ENCODE results near the gene NKTR.
A peak's percentile ranks its signal among the peaks of the same experiment; 100 is the strongest.
"Not testable (repeated sequence)": the region's sequence is repeated elsewhere in the genome, so short reads cannot be mapped to it uniquely, and the experiment has no call there.

NKTR gene

DNA sequence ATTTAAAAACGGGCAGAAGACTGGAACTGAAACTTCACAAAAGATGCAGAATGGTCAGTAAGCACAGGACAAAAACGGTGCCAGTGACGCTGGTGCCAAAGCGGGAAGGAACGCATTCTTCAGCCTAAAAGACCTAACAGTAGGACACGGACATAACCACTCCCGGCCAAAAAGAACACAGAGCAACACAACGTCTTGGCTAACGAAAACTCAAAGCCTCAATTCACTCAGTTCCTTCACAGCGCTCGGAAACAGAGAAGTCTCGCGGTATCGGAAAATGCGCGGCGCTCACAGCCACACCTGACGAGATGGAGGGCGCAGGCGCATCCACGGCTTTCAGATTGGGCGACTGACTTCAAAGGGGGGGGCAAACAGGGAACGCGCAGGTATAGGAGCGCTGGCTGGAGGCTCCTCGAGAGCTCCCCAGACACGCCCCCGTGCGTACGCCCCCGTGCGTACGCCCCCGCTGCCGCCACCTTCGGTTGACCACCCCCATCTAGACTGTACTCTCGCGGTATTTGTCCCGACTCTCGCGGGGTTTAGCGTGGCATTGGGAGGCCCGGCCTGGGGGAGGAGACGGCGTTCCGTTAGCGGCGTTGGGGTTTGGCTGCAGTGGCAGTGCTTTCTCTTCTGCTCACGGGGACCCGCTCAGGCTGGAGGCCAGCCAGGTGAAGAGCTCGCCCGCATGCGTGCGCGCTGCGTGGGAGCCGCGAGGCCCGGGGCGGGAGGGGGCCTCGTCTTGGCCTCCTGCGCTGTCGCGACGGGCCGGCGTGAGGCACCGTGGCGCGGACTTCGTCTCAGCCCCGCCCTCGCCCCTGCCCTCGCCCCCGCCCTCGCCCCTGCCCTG is at the start of gene NKTR:
Gene NKTR (plus strand): TSS at position 576 of the 847 bp plus-strand sequence. CDS start 321 bp downstream, outside the sequence.
- peak within 1 kb of the TSS; percentile 96 for H3K27ac Mint-ChIP-seq
- no peaks in the 10 kb centered on the region for H3K27me3 Mint-ChIP-seq
- H3K36me3 Mint-ChIP-seq, result peaks cover 14% of the 10 kb centered on the region
- no peaks in the 10 kb centered on the region for H3K9me3 Mint-ChIP-seq
- H3K4me3 Mint-ChIP-seq, result peak within 1 kb of the TSS; percentile 89
- H3K4me1 Mint-ChIP-seq, result peaks cover 43% of the 10 kb centered on the region

DNA sequence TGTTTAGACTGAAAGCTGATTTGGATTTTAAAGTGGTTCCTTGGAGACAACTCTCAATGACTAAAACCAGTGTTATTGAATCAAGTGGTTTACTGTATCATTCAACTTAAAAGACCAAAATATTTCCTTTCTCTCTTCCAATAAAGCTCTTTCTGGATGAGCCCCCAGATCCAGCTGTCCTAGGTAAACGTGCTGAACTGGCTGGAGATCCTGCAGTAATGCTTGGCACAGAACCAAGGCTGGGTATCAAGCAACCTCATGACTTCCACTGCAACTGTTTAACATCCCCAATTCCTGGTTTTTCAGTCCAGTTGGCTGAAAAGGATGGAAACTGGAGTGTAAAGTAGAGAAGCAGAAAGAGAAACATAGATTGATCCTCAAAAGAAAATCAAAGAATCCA is 47.7 kb upstream of the NKTR start:
- Mint-ChIP-seq H3K4me3 (no peak overlapping the region), H3K27me3 (no peaks in the 10 kb centered on the region), H3K36me3 (peaks cover 14% of the 10 kb centered on the region), H3K9me3 (no peaks in the 10 kb centered on the region), H3K27ac (no peak overlapping the region), H3K4me1 (peaks cover 31% of the 10 kb centered on the region)

DNA sequence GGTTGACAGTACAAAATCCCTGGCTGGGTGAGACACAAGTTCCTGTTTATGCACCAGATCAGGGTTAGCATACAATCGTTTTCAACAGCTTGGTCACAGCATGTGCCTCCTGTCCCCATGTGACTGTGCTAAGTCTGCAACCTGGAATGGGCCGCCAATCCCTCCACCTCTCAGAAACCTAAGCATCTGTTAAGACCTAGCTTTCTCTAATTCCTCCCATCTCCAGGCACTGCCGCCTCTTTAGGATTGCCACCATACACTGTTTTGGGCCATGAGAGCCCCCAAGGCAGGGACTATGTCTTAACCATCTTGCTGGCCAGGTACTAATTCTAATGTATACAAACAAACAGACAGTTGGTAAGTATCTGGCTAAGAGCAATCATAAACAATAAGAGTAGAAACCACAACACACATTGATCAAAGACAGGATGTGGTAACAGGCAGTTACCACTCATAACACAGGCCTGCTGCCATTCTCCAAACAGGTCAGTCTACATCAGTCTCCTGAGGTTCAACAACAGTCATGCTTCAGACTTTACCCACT is 44.3 kb upstream of the NKTR start:
- H3K36me3 Mint-ChIP-seq, result peaks cover 15% of the 10 kb centered on the region
- H3K27me3 Mint-ChIP-seq, result no peaks in the 10 kb centered on the region
- peak overlapping the region; percentile 97 for H3K27ac Mint-ChIP-seq
- peak overlapping the region; percentile 46 for H3K4me3 Mint-ChIP-seq
- peaks cover 33% of the 10 kb centered on the region for H3K4me1 Mint-ChIP-seq
- H3K9me3 Mint-ChIP-seq, result no peaks in the 10 kb centered on the region

DNA sequence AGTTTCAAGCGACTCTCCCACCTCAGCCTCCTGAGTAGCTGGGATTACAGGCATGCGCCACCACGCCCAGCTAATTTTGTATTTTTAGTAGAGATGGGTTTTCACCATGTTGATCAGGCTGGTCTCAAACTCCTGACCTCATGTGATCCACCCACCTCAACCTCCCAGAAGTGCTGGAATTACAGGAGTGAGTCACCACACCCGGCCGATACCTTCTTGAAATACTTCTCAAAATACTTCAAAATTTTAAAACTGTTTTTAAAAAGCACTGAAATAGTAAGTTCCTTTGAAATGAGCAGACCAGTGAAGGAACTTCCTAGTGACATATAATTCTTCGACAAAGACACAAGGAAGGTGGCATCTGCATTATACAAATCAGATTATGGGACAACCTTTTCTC is 43.7 kb upstream of the NKTR start:
- Mint-ChIP-seq H3K36me3 (peaks cover 15% of the 10 kb centered on the region), H3K27ac (peak overlapping the region; percentile 97), H3K4me1 (peaks cover 33% of the 10 kb centered on the region)
- H3K27me3 Mint-ChIP-seq, H3K4me3 Mint-ChIP-seq, H3K9me3 Mint-ChIP-seq: not testable (repeated sequence)

DNA sequence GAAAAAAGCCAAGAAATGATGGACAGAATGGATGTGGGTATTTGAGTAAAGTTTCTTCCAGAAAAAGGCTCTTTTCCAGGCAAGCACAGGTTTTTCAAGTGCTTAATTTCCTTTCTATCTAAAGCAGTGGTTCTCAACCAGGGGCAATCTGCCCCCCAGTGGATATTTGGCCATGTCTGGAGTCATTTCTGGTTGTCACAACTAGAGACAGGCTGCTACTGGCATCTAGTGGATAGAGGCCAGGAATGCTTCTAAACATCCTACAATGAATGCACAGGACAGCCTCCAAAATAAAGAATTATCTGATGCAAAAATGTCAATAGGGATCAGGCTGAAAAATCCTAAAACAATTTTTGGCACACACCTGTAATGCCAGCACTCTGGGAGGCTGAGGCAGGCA is 42.6 kb upstream of the NKTR start:
- H3K27me3 Mint-ChIP-seq, result no peaks in the 10 kb centered on the region
- no peak overlapping the region for H3K4me3 Mint-ChIP-seq
- H3K9me3 Mint-ChIP-seq, result no peaks in the 10 kb centered on the region
- H3K27ac Mint-ChIP-seq, result no peak overlapping the region
- peaks cover 37% of the 10 kb centered on the region for H3K4me1 Mint-ChIP-seq
- peaks cover 12% of the 10 kb centered on the region for H3K36me3 Mint-ChIP-seq

DNA sequence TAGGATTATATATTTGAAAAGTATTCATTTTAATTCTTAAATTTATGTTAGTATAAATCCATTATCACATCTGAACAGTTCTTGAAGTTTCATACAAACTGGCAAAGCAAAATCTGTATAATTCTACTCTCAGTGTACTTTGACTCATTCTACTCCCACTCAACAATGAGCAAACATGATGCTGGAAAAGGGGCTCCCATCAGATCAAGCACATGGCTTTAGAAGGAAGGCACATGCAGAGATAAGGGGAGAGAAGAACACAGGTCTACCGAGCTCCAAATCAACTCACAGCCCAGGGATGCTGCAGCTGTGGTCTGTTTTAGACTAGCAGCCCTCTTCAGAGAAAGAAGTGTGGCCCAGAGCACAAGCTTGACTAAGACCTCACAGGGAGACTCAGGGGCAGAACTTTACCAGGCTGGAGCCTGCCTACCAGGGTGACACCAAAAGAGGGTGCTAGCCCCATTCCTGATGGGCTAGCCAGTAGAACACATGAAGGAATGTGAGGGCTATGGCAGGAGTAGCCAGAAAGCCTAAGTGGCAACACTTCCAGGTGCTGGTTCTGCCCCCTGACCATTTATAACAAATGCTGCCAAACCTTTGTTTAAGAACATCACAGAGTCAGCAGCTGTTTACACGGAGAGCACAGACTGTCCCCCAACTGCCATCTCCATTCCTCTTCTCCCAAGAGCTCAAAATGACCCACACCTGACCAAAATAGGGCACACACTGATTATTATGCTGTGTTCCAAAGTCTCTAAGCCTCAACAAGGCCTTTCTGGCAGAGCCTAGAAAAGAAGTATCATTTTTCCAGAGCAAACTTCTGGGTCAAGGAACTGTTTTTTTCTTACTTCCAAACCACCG is 38.2 kb upstream of the NKTR start:
- Mint-ChIP-seq H3K9me3 (no peaks in the 10 kb centered on the region), H3K36me3 (peaks cover 21% of the 10 kb centered on the region), H3K27ac (peak overlapping the region; percentile 93)

DNA sequence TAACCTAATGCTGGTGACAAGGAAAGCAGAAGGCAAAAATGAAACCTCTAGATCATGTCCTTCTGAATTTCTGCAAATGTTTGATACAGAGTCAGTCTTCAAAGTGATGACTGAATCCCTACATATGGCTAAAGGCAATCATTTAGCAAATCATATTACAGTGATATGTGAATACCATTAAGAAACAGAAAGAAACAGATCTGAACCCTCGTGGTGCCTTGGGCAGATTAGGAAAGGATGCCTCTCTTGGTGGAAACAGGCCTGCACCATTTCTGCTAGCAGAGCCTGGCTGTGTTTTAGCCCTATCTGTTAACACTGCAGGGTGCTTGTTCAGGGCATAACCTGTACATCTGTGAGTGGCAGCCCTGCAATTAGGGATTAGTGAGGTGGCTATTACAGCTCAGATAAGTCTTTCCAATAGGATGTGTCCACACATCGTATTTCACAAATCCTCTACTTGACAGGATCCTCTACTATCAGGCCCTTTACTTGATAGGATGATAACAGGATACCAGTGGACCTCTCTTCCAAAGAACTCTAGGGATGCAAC is 30.8 kb upstream of the NKTR start:
- Mint-ChIP-seq H3K4me3 (no peak overlapping the region), H3K4me1 (peaks cover 22% of the 10 kb centered on the region), H3K27me3 (no peaks in the 10 kb centered on the region), H3K27ac (no peak overlapping the region), H3K9me3 (no peaks in the 10 kb centered on the region), H3K36me3 (peaks cover 30% of the 10 kb centered on the region)

More for the DNA sequence above, 38.2 kb upstream of the NKTR start:
- Mint-ChIP-seq H3K4me1 (peaks cover 12% of the 10 kb centered on the region), H3K27me3 (no peaks in the 10 kb centered on the region), H3K4me3 (no peak overlapping the region)

DNA sequence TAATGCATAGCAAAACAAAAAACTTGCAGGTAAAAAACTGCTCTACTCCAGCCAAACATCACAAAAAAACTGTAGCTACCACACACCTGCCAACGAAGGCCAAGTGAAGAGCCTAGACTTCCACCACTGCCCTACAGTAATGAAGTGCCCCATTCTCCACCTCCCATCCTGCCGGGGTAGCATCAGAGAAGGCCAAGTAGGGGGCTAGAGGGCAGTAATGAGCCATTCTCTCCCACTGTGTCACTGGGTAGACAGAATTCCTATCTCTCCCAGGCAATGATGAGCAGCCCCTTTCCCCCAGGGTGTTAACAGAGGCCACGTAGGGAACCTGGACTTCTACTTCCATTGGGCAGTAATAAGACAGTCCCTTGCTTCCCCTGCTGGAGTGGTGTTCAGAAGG is 28.2 kb upstream of the NKTR start:
- Mint-ChIP-seq H3K27me3 (no peaks in the 10 kb centered on the region), H3K4me1 (peaks cover 40% of the 10 kb centered on the region), H3K4me3 (no peak overlapping the region), H3K9me3 (no peaks in the 10 kb centered on the region), H3K36me3 (peaks cover 34% of the 10 kb centered on the region), H3K27ac (no peak overlapping the region)

DNA sequence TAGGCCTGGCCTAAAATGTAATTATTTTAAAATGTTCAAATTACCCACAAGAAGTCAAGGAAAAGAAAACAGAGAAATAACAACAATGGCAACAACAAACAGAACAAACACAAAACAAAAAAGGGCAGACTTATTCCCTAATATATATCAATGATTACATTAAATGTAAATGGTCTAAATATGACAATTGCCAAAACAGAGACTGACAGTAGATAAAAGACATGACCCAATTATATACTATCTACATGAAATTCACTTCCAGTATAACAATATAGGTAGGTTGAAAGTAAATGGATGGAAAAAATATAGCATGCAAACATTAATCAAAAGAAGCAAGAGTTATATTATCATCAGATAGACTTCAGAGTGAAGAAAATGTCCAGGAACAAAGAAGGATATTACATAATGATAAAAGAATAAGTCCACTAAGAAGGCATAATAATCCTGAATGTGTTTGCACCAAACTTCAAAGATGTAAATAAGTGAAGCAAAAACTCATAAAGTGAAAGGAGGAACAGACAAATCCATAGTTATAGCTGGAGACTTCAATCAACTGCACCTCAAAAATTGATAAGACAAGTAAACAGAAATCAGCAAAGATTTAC is 25.2 kb upstream of the NKTR start:
- Mint-ChIP-seq H3K4me3 (no peak overlapping the region), H3K27ac (no peak overlapping the region), H3K36me3 (peaks cover 32% of the 10 kb centered on the region), H3K27me3 (no peaks in the 10 kb centered on the region), H3K4me1 (peaks cover 39% of the 10 kb centered on the region), H3K9me3 (no peaks in the 10 kb centered on the region)

DNA sequence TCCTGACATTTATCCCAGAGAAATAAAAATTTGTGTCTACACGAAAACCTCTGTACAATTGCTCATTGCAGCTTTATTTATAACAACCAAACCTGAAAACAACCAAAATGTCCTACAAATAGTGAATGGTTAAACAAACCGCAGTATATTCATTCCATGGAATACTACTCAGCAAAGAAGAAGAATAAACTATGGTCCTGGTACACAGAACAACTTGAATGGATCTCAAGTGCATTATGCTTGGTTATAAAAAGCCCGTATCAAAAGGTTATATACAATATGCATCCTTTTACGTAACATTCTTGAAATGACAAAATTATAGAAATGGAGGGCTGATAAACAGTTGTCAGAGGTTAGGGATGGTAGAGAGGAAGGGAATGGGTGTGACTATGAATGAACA is 22.4 kb upstream of the NKTR start:
- Mint-ChIP-seq H3K27me3 (no peaks in the 10 kb centered on the region), H3K4me1 (peaks cover 51% of the 10 kb centered on the region), H3K27ac (no peak overlapping the region), H3K4me3 (no peak overlapping the region), H3K36me3 (peaks cover 27% of the 10 kb centered on the region), H3K9me3 (no peaks in the 10 kb centered on the region)

DNA sequence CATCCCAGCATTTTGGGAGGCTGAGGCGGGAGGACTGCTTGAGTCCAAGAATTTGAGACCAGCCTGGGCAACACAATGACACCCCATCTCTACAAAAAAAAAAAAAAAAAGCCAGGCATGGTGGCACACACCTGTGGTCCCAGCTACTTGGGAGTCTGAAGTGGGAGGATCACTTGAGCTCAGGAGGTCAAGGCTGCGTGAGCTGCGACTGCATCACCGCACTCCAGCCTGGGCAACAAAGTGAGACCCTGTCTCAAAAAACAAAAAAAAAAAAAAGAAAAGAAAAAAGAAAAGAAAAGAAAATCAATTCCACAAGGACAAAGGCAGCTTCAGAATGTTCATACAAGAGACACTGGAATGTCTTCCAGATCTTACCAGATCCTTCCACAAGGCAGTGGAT is 21.1 kb upstream of the NKTR start:
- H3K4me3 Mint-ChIP-seq, H3K9me3 Mint-ChIP-seq, H3K27me3 Mint-ChIP-seq: not testable (repeated sequence)
- H3K36me3 Mint-ChIP-seq, result peaks cover 19% of the 10 kb centered on the region
- peak overlapping the region; percentile 9 for H3K27ac Mint-ChIP-seq
- peaks cover 56% of the 10 kb centered on the region for H3K4me1 Mint-ChIP-seq

DNA sequence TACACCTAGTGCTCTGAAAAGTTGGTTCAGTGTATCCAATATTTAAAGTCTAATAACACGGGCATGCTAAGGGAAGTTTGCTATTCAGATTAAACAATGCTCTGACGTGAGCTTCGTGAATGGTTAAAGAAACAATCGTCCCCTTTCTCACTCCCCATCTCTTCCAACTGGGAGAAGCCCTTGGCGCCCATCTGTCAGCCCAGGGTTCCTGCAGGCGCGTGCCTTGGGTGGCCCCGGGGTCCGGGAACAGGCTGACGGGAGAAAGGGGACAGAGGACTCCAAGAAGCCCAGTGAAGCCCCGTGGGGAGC is 19.1 kb upstream of the NKTR start:
- H3K27me3 Mint-ChIP-seq, result no peaks in the 10 kb centered on the region
- H3K36me3 Mint-ChIP-seq, result peaks cover 7% of the 10 kb centered on the region
- peak overlapping the region; percentile 92 for H3K4me3 Mint-ChIP-seq
- H3K27ac Mint-ChIP-seq, result peak overlapping the region; percentile 31
- H3K4me1 Mint-ChIP-seq, result peaks cover 47% of the 10 kb centered on the region
- H3K9me3 Mint-ChIP-seq, result no peaks in the 10 kb centered on the region

DNA sequence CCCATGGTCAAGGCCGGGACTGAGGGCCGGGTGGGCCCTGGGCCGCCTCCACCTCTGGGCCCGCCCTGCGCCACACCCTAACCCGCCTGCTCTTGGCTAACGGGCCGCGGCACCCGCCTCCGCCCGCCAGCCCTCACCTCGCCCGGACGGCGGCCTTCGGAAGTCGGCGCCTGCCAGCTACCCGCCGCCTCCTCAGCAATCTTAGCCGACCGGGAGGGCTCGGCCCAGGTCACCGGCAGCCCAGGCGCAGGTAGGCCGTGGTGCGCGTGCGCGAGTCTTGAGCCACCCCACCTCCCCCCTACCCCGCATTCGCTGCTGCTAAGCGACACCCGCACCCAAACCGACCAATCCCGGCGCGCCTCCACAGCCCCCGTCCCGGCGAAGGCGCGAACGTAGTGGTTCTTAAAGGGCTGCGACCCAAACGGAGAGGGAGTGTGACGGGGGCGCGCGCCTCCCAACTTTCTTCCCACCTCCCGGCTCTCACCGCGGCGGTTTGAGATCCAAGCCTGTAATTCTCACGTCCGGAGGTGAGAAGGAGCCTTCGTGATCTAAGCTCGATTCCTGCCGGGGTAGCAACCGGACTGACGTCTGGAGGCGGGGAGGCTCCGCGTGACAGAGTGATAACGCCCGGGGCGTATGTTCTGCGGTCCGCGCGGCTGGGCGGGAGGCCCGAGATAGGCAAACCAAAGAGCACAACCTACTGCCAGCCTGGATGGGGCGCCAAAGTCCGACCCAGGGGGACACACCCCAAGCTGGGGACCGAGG is 18.6 kb upstream of the NKTR start, which contains the start of gene SEC22C:
Gene SEC22C (minus strand): TSS at position 259 of the 765 bp plus-strand sequence. CDS start 12,921 bp downstream, outside the sequence.
- no peaks in the 10 kb centered on the region for H3K9me3 Mint-ChIP-seq
- peaks cover 42% of the 10 kb centered on the region for H3K4me1 Mint-ChIP-seq
- peak within 1 kb of the TSS; percentile 92 for H3K4me3 Mint-ChIP-seq
- no peaks in the 10 kb centered on the region for H3K27me3 Mint-ChIP-seq
- peaks cover 7% of the 10 kb centered on the region for H3K36me3 Mint-ChIP-seq
- H3K27ac Mint-ChIP-seq, result peak within 1 kb of the TSS; percentile 96

DNA sequence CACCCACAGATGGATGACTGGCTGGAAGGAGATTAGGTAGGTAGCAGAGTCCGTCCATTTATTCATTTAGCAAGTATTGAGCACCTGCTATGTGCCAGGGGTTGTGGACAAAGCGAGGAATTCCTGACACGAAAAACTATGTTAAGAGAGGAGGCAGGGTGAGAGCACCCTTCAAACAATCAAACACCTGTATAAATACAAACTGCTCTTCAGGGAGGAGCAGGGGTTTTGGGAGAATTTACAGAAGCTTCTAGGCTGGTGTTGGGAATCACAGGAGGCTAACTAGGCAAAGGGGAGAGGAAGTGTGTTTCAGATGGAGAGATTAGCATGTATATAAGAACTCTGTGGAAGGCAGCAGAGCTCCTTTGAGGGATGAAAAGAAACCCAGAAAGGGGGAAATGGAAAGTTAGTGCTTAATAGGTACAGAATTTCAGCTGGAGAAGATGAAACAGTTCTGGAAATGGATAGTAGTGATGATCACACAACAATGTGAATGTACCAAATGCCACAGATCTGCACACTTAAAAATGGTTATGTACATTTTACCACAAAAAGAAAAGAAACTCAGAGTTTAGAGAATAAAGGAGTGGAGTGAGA is 17.9 kb upstream of the NKTR start:
- Mint-ChIP-seq H3K27me3 (no peaks in the 10 kb centered on the region), H3K9me3 (no peaks in the 10 kb centered on the region), H3K27ac (peak overlapping the region; percentile 96), H3K36me3 (peaks cover 4% of the 10 kb centered on the region), H3K4me1 (peaks cover 36% of the 10 kb centered on the region), H3K4me3 (peak overlapping the region; percentile 92)
